SK-N-SH treated with all-trans-retinoic acid at 6 μM for 48 hours (cell line): Measurements from ENCODE around the gene PLXNC1.

ENCODE experiments used
- ARNTL ChIP-seq: fragments of 450-650 bp; formaldehyde crosslinking; IDR thresholded peaks from 2 replicates; pipeline ENCODE4 v1.5.0; 2020; ENCODE audit warnings: low read depth, mild to moderate bottlenecking, moderate library complexity, borderline replicate concordance
- BACH2 ChIP-seq: fragments of 250-450 bp; sonication (Bioruptor Pico); IDR thresholded peaks from 2 replicates; pipeline ENCODE4 v1.9.0; 2021; ENCODE audit warnings: mild to moderate bottlenecking, borderline replicate concordance
- CSDC2 ChIP-seq: fragments of 250-450 bp; sonication (Bioruptor Pico); IDR thresholded peaks from 2 replicates; pipeline ENCODE4 v1.5.0; 2020; ENCODE audit warnings: mild to moderate bottlenecking, moderate library complexity
- GLIS3 ChIP-seq: fragments of 250-450 bp; sonication (Bioruptor Pico); IDR thresholded peaks from 2 replicates; pipeline ENCODE4 v1.5.0; 2020; ENCODE audit warnings: mild to moderate bottlenecking, moderate library complexity
- PPARA ChIP-seq: fragments of 250-450 bp; sonication (Bioruptor Pico); IDR thresholded peaks from 2 replicates; pipeline ENCODE4 v1.5.0; 2020; ENCODE audit warnings: mild to moderate bottlenecking, borderline replicate concordance
- TOX ChIP-seq: fragments of 250-450 bp; sonication (Bioruptor Pico); IDR thresholded peaks from 2 replicates; pipeline ENCODE4 v1.8.0; 2021; ENCODE audit warnings: mild to moderate bottlenecking, moderate library complexity, borderline replicate concordance
- ZFP3 ChIP-seq: fragments of 250-450 bp; sonication (Bioruptor Pico); IDR thresholded peaks from 2 replicates; pipeline ENCODE4 v1.5.0; 2020; ENCODE audit warnings: mild to moderate bottlenecking, moderate library complexity
- ZFP30 ChIP-seq: fragments of 450-650 bp; formaldehyde crosslinking; IDR thresholded peaks from 2 replicates; pipeline ENCODE4 v1.5.0; 2022; ENCODE audit warnings: mild to moderate bottlenecking, moderate library complexity
- TF ChIP-seq, protein P1 (sequence below): fragments of 250-450 bp; sonication (Bioruptor Pico); IDR thresholded peaks from 2 replicates; pipeline ENCODE4 v1.8.0; 2020; ENCODE audit warnings: mild to moderate bottlenecking, moderate library complexity, borderline replicate concordance
- TF ChIP-seq, protein P2 (sequence below): fragments of 250-450 bp; sonication (Bioruptor Pico); IDR thresholded peaks from 2 replicates; pipeline ENCODE4 v1.8.0; 2021; ENCODE audit warnings: low read depth, mild to moderate bottlenecking, moderate library complexity, borderline replicate concordance

GRCh38 chr12:94200695-94201094, 52.3 kb downstream of the PLXNC1 start:
- no peak for TF ChIP-seq PPARA (CRISPR knock-in tag)
- TF ChIP-seq, protein P1, sequence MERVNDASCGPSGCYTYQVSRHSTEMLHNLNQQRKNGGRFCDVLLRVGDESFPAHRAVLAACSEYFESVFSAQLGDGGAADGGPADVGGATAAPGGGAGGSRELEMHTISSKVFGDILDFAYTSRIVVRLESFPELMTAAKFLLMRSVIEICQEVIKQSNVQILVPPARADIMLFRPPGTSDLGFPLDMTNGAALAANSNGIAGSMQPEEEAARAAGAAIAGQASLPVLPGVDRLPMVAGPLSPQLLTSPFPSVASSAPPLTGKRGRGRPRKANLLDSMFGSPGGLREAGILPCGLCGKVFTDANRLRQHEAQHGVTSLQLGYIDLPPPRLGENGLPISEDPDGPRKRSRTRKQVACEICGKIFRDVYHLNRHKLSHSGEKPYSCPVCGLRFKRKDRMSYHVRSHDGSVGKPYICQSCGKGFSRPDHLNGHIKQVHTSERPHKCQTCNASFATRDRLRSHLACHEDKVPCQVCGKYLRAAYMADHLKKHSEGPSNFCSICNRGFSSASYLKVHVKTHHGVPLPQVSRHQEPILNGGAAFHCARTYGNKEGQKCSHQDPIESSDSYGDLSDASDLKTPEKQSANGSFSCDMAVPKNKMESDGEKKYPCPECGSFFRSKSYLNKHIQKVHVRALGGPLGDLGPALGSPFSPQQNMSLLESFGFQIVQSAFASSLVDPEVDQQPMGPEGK = no peak
- no peak for TF ChIP-seq ARNTL (CRISPR knock-in tag)
- TF ChIP-seq BACH2 (CRISPR knock-in tag) = no peak
- no peak for TF ChIP-seq ZFP30 (CRISPR knock-in tag)
- TF ChIP-seq TOX = no peak
- TF ChIP-seq, protein P2, sequence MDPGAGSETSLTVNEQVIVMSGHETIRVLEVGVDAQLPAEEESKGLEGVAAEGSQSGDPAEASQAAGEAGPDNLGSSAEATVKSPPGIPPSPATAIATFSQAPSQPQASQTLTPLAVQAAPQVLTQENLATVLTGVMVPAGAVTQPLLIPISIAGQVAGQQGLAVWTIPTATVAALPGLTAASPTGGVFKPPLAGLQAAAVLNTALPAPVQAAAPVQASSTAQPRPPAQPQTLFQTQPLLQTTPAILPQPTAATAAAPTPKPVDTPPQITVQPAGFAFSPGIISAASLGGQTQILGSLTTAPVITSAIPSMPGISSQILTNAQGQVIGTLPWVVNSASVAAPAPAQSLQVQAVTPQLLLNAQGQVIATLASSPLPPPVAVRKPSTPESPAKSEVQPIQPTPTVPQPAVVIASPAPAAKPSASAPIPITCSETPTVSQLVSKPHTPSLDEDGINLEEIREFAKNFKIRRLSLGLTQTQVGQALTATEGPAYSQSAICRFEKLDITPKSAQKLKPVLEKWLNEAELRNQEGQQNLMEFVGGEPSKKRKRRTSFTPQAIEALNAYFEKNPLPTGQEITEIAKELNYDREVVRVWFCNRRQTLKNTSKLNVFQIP (CRISPR knock-in tag) = no peak
- no peak for TF ChIP-seq GLIS3 (CRISPR knock-in tag)
- TF ChIP-seq CSDC2 (CRISPR knock-in tag) = no peak
- no peak for TF ChIP-seq ZFP3
